SH-SY5Y (cell line): ENCODE results near the gene PRRX1.

Experiments used
- GATA2 ChIP-seq: IDR thresholded peaks from 2 replicates; pipeline ENCODE4 v1.6.1; 2011; ENCODE audit warnings: mild to moderate bottlenecking, low read depth, low read length
- GATA3 ChIP-seq: IDR thresholded peaks from 2 replicates; pipeline ENCODE4 v1.6.1; 2011; ENCODE audit warnings: low read depth, mild to moderate bottlenecking, low read length, moderate library complexity

The PRRX1 gene

DNA sequence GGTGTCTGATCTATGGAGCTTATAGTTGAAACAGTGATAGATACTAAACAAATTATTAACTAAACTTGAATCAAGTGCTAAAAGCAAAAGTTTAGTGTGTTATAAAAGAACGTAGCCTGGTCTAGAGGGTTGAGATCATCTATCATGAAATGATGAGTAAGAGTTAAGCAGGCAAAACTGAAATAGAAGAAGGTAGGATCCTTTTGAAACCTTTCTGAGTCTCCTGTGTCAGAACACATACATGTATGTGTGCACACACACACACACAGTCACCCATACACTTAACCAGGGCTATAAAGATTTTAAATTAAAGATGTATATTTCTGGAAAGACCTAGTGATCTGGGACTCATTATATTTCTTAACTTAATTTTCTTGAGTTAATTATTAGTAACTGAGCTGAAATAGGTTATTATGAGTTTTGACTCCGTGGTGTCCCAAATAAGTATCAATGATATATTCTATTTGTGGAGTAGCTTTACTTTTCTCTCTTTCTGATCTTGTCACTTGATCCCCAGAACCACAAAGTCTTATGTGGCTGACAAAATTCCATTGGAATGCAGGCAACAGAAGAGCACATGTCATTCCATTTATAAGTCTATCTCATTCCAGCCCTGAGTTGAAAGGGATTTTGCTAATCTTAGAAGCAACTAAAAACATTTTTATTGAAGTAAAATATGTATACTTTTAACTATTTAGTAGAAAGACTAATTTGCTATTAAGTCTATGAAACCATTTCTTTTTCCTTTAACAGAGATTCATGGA, 70.7 kb downstream of the PRRX1 start:
- no peak for TF ChIP-seq GATA2
- TF ChIP-seq GATA3, result no peak

DNA sequence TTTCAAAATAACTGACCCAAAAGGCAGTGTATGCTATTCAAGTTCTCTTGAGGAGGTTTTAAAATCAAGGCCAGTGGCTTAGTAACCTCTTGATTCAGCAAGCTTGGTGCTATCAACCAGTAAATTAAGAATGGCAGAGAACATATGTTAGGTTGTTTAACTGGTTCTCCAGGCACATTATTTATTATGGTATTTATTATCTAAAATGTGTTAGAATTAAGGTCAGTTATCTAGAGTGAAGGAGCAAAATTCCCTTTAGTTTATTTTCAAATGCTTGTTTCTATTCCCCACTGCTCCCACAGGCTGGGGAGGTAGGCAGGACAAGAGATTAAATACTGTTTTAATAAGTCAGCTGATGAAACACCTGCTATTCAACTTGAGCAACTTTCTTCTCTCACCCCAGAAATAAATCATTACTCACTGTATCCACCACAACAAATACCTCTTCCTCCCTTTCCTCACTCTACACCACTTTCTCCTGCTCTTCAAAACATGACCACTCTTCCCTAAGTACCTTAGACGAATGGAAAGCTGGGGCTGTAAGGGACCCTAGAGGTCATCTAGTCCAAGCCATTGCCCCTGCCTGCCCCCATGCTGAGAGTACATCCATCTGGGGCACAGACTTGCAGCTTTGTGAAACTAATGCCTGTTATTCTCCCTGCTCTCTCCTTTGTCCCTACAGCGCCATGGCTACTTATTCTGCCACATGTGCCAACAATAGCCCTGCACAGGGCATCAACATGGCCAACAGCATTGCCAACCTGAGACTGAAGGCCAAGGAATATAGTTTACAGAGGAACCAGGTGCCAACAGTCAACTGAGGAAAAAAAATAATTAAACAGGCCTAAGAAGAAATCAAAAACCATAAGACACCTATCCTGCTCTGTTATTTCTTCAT, 71.7 kb downstream of the PRRX1 start:
- no peak for TF ChIP-seq GATA3
- no peak for TF ChIP-seq GATA2

DNA sequence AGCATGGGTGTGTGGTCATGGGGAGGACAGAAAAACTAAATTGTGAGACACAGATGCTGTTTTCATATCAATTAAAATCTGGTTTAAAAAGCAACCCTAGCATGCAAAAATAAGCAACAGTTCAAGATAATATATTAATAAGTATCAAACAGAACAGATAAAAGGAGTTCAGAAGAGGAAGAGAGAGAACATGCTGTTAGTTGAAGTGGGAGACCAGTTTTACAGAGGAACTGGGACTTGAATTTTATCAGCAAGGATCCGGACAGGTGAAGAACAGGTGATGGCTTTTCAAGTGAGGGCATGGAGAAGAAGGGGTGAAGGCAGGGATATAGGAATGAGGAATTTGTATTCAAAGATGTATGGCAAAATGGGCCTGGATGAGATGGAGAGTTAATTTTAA, 75.9 kb downstream of the PRRX1 start:
- no peak for TF ChIP-seq GATA3
- no peak for TF ChIP-seq GATA2

DNA sequence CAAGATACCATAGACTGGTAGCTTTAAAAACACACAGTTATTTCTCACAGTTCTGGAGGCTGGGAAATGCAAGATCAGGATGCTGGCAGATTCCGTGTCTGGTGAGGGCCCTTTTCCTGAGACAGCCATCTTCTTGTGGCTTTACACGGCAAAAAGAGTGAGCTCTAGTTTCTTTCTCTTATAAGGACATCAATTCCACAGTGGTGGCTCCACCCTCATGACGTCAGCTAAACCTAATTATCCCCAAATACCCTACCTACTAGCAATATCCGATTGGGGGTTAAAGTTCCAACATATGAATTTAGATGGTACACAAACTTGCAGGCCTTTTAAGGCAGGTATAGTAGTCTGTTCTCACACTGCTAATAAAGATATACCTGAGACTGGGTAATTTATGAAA, 77.7 kb downstream of the PRRX1 start:
- TF ChIP-seq GATA2, result no peak
- TF ChIP-seq GATA3, result no peak

DNA sequence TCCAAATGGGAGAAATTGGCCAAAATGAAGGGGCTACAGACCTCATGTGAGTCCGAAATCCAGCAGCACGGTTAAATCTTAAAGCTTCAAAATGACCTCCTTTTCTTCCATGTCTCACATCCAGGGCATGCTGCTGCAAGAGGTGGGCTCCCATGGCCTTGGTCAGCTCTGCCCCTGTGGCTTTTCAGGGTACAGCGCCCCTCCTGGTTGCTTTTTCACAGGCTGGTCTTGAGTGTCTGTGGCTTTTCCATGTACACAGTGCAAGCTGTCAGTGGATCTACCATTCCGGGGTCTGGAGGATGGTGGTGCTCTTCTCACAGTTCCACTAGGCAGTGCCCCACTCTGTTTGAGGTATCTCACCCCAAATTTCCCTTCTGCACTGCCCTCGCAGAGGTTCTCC, 78.7 kb downstream of the PRRX1 start:
- TF ChIP-seq GATA2 (no peak), GATA3 (no peak)

DNA sequence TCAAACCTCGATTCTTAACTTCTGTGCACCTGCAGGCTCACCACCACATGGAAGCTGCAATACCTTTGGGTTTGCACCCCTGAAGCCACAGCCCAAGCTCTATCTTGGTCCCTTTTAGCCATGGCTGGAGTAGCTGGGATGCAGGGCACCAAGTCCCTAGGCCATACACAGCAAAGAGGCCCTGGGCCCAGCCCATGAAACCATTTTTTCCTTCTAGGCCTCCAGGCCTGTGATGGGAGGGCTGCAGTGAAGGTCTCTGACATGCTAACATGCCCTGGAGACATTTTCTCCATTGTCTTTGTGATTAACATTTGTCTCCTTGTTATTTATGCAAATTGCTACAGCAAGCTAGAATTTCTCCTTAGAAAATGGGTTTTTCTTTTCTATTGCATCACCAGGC, 79.2 kb downstream of the PRRX1 start:
- TF ChIP-seq GATA3 (no peak), GATA2 (no peak)

DNA sequence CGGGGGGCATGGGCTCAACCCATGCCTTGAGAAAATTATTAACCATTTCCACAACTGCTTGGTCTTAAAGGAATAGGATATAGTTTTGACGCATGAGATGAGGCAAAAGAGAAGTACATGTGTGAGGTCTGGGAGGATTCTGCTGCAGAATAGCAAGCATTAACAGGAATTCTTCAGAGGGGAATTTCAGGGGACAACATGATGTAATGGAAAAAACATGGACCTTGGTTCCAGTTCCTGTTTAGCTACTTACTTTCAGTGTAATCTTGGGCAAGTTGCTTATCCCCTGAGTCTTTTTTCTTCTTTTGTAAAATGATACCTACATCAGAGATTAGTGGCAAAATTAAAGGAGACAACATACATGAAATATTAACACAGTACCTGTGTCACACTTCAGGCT, 85.6 kb downstream of the PRRX1 start:
- TF ChIP-seq GATA3 (no peak), GATA2 (no peak)

DNA sequence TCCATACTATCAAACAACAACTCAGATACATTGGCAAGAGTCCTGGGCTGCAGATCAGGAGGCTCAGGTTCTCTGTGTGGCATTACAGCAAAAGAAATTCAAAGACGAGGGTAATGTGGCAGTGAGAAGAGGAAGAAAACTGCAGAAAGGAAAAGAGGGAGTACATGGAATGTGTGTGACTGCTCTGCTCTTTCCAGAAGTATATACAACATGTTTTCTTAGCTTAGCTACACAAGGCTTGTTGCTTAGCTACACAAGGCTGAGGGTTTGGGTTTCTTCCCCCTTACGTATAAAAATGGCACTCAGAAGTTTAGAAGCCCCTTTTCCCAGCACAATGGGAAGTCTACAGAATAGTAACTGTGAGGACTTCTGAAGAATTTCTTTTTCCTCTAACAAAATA, 86.0 kb downstream of the PRRX1 start:
- TF ChIP-seq GATA2, result no peak
- TF ChIP-seq GATA3, result no peak

DNA sequence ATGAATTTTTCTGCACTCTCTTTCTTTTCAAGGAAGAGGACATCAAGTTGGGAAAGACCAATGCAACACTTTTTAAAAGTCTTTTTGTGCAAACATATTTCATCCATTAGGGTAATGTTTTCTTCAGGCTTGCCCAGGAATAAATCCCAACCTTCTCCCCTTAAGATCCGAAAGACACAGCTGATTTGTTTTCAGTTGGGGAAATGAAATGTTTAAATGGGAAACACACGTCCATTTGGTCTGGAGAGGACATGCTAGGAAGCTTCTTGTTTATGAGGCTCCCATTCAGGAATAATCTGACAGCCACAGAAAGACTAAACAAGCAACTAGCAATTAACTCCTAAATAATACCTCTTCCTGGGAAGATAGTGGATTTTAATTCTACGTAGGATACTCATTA, 91.9 kb downstream of the PRRX1 start:
- no peak for TF ChIP-seq GATA3
- no peak for TF ChIP-seq GATA2

DNA sequence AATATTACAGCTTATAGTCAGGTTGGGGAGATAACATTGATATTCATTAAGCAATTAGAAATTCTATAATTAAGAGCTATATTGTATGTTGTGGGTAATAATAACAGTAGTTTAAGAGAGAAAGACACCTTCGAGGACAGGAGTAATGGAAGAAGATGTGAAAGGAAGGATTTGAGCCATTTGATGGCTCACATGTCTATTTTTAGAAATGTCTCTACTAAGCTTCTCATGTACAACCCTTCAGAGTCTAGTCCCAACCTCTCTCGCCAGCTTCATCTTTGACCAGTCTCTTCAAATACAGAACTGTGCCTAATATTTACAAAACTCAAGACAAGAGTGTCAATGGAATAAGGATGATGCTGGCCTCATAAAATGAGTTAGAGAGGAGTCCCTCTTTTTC, 95.1 kb downstream of the PRRX1 start:
- TF ChIP-seq GATA3 (no peak), GATA2 (no peak)

DNA sequence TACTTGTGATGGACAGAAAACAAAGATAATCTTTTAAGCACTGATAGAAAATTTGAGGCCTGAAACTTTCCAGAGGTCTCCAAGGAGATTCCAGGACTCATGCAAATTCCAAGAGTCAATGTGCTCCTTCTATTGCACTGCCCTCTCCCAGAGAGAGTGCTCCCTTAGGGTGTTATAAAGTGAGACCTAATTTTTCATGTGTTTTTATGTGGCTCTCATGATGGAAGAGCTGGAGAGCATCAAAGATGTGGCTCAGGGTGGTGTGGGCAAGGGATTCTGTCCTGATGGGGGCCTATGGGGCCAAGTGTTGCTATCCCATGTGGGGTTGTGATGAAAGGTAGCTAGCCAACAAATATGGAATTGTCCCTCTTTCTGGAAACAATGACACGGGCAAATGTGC, 101.3 kb downstream of the PRRX1 start:
- TF ChIP-seq GATA2 (no peak), GATA3 (no peak)

DNA sequence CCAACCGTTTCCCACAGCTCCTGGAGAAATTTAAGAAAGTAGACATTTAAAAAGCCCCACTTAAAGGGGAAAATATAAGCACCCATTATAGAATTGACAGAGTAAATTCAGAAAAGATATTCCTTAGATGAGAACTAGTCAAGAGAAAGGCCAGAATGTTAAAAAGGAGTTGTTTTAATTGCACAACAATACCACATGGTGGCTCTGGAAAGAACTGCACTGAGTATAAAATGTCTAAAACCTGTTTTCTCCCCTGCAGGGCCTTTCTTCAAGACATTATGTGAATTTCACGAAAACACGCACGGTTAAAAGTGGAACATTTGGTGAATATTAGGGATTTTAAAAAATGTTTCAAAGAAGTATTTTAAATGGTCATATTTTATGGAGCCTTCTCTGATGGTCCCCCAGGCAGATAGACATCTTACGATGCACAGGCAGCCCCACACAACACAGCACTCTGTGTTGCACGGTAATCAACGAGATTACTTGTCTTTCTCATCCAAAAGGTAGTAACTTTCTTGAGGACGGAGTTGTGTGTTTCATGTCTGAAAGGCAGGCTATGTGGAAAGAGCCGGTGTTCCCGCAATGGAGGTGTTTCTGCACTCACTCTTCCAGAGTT, 101.9 kb downstream of the PRRX1 start:
- TF ChIP-seq GATA3, result no peak
- no peak for TF ChIP-seq GATA2

DNA sequence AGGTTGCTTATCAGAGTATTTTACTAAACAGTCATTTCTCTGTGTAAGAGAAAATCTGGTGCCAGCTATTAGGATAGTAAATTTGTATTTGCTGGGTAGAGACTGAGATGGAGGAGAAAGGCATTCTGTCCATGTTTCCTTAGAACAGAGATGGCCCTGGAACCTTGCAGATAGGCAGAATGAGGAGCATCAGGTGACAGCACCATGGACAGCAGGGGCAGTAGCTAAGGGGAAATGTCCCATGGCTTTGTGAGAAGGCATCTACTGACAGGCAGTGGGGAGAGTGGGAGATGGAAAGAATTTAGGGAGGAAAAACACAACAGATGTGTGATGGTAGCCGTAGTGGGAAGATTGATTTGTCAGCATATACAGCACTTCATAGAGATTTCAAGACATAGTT, 105.0 kb downstream of the PRRX1 start:
- TF ChIP-seq GATA2 (no peak), GATA3 (no peak)

DNA sequence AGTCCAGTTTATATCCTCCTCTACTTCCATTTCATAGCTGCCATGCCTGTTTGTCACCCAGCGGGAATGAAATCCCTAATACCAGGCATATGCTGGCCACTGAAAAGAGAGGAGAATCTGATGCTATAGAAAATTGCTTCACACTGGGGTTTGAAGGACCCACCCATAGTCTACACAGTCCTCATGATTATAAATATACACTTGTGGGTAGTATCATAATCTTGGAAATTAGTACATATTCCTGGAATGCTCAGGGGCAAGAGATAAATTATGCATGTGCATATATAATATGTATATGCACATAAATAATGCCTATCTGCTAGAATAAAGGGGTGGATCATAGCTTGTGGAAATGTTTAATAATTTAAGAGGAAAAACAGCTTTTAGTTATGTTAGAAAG, 105.8 kb downstream of the PRRX1 start:
- TF ChIP-seq GATA3 (no peak), GATA2 (no peak)

DNA sequence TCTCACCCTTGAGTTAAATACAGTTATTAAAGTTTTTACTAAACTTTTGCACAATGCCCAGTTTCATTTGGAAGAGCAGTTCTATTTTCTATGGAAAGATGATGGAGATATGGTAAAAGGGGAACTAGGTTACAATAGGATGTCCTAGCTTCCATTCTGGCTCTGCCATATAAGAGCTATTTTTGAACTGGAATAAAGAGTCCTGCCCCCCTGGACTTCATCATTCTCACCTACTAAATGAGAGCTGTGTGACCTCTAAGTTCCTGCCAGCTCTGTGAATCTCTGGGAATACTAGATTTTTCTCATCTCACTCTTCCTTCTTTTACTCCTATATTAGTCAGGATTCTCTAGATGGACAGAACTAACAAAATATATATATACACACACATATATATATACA, 106.3 kb downstream of the PRRX1 start:
- TF ChIP-seq GATA3 (no peak), GATA2 (no peak)

DNA sequence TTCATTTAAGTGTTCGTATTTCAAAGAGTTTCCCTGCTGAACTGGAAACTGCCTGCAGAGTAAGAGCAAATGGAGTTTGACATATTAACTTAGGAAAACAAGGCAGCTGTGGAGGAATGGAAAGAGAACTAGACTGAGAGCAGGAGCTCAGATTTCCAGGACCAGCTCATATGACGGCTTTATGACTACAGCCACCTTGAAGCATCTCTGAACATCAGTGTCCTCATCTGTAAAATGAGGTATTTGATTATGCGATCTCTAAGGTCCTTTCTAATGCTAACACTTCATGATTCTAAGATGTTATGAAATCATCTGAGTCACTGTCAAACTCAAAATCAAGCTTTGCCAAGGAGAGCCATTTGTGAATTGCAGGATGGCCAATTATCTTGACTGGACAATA, 112.3 kb downstream of the PRRX1 start:
- no peak for TF ChIP-seq GATA2
- no peak for TF ChIP-seq GATA3
